Endothelial cell of umbilical vein (primary cell): ENCODE data around the gene RAB40C. TPM values are rescaled to one million over a fixed set of nuclear protein-coding genes. Genes with fewer than 3 reads are reported as not detected.
A peak's percentile ranks its signal among the peaks of the same experiment; 100 is the strongest.

Experiments
- BruUV-seq: library from RNA; stranded (reverse); fragments of 400-500 nt; replicated peaks from 2 replicates; lab custom pipeline; 2021; lab: Mats Ljungman, UMichigan
- CTCF ChIA-PET: fragments of 300-600, 350-600 bp; sonication (Branson Sonifier 250); formaldehyde crosslinking; loops from one replicate; lab custom pipeline; 2021; ENCODE audit warnings: antibody characterized with exemption, inconsistent platforms; lab: Charles Lee
- POLR2A ChIA-PET: fragments of 300-600, 350-600 bp; sonication (Branson Sonifier 250); formaldehyde crosslinking; loops from one replicate; lab custom pipeline; 2021; ENCODE audit warnings: antibody characterized with exemption, inconsistent platforms; lab: Charles Lee
- DNase-seq: peaks from one replicate; pipeline ENCODE4 v3.0.0-alpha.2; 2011; ENCODE audit warnings: low read depth, low spot score
- FAIRE-seq: peaks from 2 replicates; lab custom pipeline; 2011; peaks lifted over from hg19 to GRCh38; lab: Jason Lieb, UNC
- H2AFZ ChIP-seq: 2 replicates; pipeline ENCODE4 v1.6.0; 2012; ENCODE audit warnings: low read depth, low read length, control low read depth, inconsistent platforms
- H3K27ac ChIP-seq: 2 replicates; pipeline ENCODE4 v1.5.1; 2011; ENCODE audit warnings: low read depth, mild to moderate bottlenecking, control low read depth, low read length, moderate library complexity; ENCODE audit not compliant: insufficient read depth
- H3K27me3 ChIP-seq, 2 experiments: 2 replicates each; pipeline versions ENCODE4 v1.6.0 to v1.6.1; 2011; ENCODE audit warnings: low read length in 2 of 2, mixed read lengths in 1 of 2; ENCODE audit not compliant: control insufficient read depth in 2 of 2, insufficient read depth in 2 of 2
- H3K36me3 ChIP-seq, 2 experiments: 2 replicates in 1 of 2; 3 replicates in 1 of 2; pipeline ENCODE4 v1.5.1; 2011; ENCODE audit warnings: low read length in 2 of 2, mild to moderate bottlenecking in 1 of 2, moderate library complexity in 1 of 2; ENCODE audit not compliant: control insufficient read depth in 2 of 2, insufficient read depth in 2 of 2; ENCODE audit errors: extremely low read depth in 1 of 2
- H3K4me1 ChIP-seq: 3 replicates; pipeline ENCODE4 v1.5.1; 2011; ENCODE audit warnings: mild to moderate bottlenecking, low read length; ENCODE audit not compliant: control insufficient read depth, insufficient read depth; ENCODE audit errors: extremely low read depth
- H3K4me2 ChIP-seq: 2 replicates; pipeline ENCODE4 v1.6.1; 2011; ENCODE audit warnings: low read length, control low read depth, mixed read lengths; ENCODE audit not compliant: insufficient read depth
- H3K4me3 ChIP-seq, 3 experiments: fragments of 200-600 bp in 1 of 3; sonication (generic), shearing (Covaris generic) in 1 of 3; replicated peaks in 1 of 3; 2 replicates each; pipeline ENCODE4 v1.5.1; 2011 to 2016; ENCODE audit warnings: control low read depth in 3 of 3, low read length in 3 of 3, mild to moderate bottlenecking in 2 of 3, inconsistent platforms in 1 of 3, low read depth in 1 of 3, moderate library complexity in 1 of 3; ENCODE audit not compliant: insufficient read depth in 1 of 3
- H3K79me2 ChIP-seq: 2 replicates; pipeline ENCODE4 v1.6.0; 2012; ENCODE audit warnings: low read length, inconsistent platforms; ENCODE audit not compliant: control insufficient read depth, insufficient read depth
- H3K9ac ChIP-seq: replicated peaks from 2 replicates; pipeline ENCODE3; 2011; ENCODE audit warnings: low read length, control low read depth; ENCODE audit not compliant: insufficient read depth; ENCODE audit errors: extremely low read depth
- H3K9me1 ChIP-seq: replicated peaks from 3 replicates; pipeline ENCODE4 v1.6.0; 2011; ENCODE audit warnings: mild to moderate bottlenecking, low read length; ENCODE audit not compliant: control insufficient read depth, insufficient read depth; ENCODE audit errors: extremely low read depth
- H3K9me3 ChIP-seq: replicated peaks from 2 replicates; pipeline ENCODE4 v1.5.1; 2012; ENCODE audit warnings: low read length, inconsistent platforms; ENCODE audit not compliant: control insufficient read depth, insufficient read depth
- H4K20me1 ChIP-seq: replicated peaks from 2 replicates; pipeline ENCODE3; 2011; ENCODE audit warnings: mild to moderate bottlenecking, low read length; ENCODE audit not compliant: control insufficient read depth, insufficient read depth; ENCODE audit errors: extremely low read depth
- CTCF ChIP-seq, 2 donors: IDR thresholded peaks; 1 replicate in 1 of 2; 2 replicates in 1 of 2; pipeline ENCODE4 v1.5.1; 2011; ENCODE audit warnings: low read length in 2 of 2, mild to moderate bottlenecking in 2 of 2, moderate library complexity in 2 of 2, control low read depth in 1 of 2, inconsistent platforms in 1 of 2, low read depth in 1 of 2; ENCODE audit not compliant: insufficient read depth in 1 of 2; ENCODE audit errors: extremely low read depth in 1 of 2
- EZH2 ChIP-seq: IDR thresholded peaks from 2 replicates; pipeline ENCODE4 v1.6.1; 2012; ENCODE audit warnings: borderline replicate concordance, low read depth, mild to moderate bottlenecking, moderate library complexity, low read length, inconsistent platforms; ENCODE audit not compliant: severe bottlenecking
- FOS ChIP-seq: IDR thresholded peaks from 2 replicates; pipeline ENCODE4 v1.6.1; 2011; ENCODE audit warnings: mild to moderate bottlenecking, low read length, moderate library complexity, borderline replicate concordance; ENCODE audit not compliant: insufficient read depth
- GATA2 ChIP-seq: IDR thresholded peaks from 2 replicates; pipeline ENCODE4 v1.7.0; 2011; ENCODE audit warnings: low read depth, mild to moderate bottlenecking, moderate library complexity, mixed read lengths, low read length; ENCODE audit not compliant: insufficient read length, insufficient read depth
- JUN ChIP-seq: IDR thresholded peaks from 2 replicates; pipeline ENCODE4 v1.6.1; 2011; ENCODE audit warnings: borderline replicate concordance, low read depth; ENCODE audit not compliant: insufficient read length, insufficient read depth
- MAX ChIP-seq: IDR thresholded peaks from 2 replicates; pipeline ENCODE4 v1.6.1; 2011; ENCODE audit not compliant: insufficient read depth, insufficient read length
- MYC ChIP-seq: IDR thresholded peaks from one replicate; pipeline ENCODE4 v1.6.1; 2011; ENCODE audit warnings: mild to moderate bottlenecking, low read depth, low read length
- POLR2A ChIP-seq: IDR thresholded peaks from 2 replicates; pipeline ENCODE4 v1.6.1; 2012; ENCODE audit warnings: low read depth, mild to moderate bottlenecking, control low read depth, low read length
- POLR2AphosphoS5 ChIP-seq: IDR thresholded peaks from 2 replicates; pipeline ENCODE4 v1.6.1; 2012; ENCODE audit warnings: low read depth, mild to moderate bottlenecking, control low read depth, low read length, moderate library complexity; ENCODE audit not compliant: insufficient read depth
- dilution Hi-C: fragments of 300-500 bp; cut with MboI; formaldehyde crosslinking; loops from one replicate; pipeline ENCODE4 v1.15.0; 2019; ENCODE audit warnings: low sequenced_read_pairs; ENCODE audit not compliant: extremely low pct_ligation_motif_present
- intact Hi-C: fragments of 100-400 bp; cut with micrococcal nuclease; formaldehyde crosslinking; loops from one replicate; pipeline ENCODE4 v1.10.0; 2022
- polyA plus RNA-seq, 4 experiments: library from polyadenylated mRNA; depleted of rRNA in 3 of 4; stranded (reverse) in 3 of 4; unstranded in 1 of 4; fragments of >200 nt; gene quantifications; 2 replicates each; pipeline versions ENCODE4 v1.2.1 to v1.2.3, GENCODE V29; 2011 to 2012; ENCODE audit warnings: missing spikeins in 1 of 4
- total RNA-seq: library from RNA; stranded (reverse); gene quantifications from 2 replicates; pipeline ENCODE4 v1.2.3, GENCODE V29; 2021

The RAB40C gene
- total and polyA plus RNA-seq, 2 donors (not counting 3 experiments of a cell fraction or from before 2014, with no cell fraction given), result 12.4 to 18.8 TPM

- no peaks in the 10 kb centered on the region for H3K27me3 ChIP-seq
- POLR2A ChIA-PET, result interaction anchor here (1.2 to 1.6 kb wide), 2 partner anchors 10 to 12 kb away, joined by 4 read pairs; partner anchors contain the start of gene WDR90
- H3K27ac ChIP-seq, result no peak overlapping the region
- H3K4me3 ChIP-seq, result peak overlapping the region in 1 of 3 experiments; percentile 82
- intact Hi-C loops (loop anchor here (1.0 kb wide), 2 partner anchors 11 to 23 kb away; no protein-coding TSS in a partner anchor), dilution Hi-C loops (no loop called here)
- no TSS peak for BruUV-seq
- peaks cover 9% of the 10 kb centered on the region for H3K4me1 ChIP-seq
- no peaks in the 10 kb centered on the region for H3K9me3 ChIP-seq
- no peak overlapping the region for H3K4me2 ChIP-seq
- DNase-seq (no peak), FAIRE-seq (no peak)
- no peaks in the 10 kb centered on the region for H3K9me1 ChIP-seq
- no peaks in the 10 kb centered on the region for H4K20me1 ChIP-seq
- peak overlapping the region; percentile 66 for H3K9ac ChIP-seq
- H3K79me2 ChIP-seq, result peaks cover 8% of the 10 kb centered on the region
- no peaks in the 10 kb centered on the region for H3K36me3 ChIP-seq
- CTCF ChIA-PET, result interaction anchor here (1.2 to 1.7 kb wide), 5 partner anchors 11 to 56 kb away, joined by 3 to 8 read pairs (median 8); partner anchors contain the start of genes RAB40C and RHBDL1
- TF ChIP-seq CTCF (IDR thresholded peaks at IDR 0.05; ENCODE audit: extremely low read depth in 1 of 2, insufficient read depth in 1 of 2, low read depth in 1 of 2, low read length in 2 of 2) (no peak), POLR2AphosphoS5 (no peak), EZH2 (no peak), POLR2A (no peak), MAX (no peak), JUN (no peak), GATA2 (no peak), MYC (no peak), FOS (no peak)
- H2AFZ ChIP-seq, result peak overlapping the region; percentile 84
Measured at GRCh38 chr16:637081-638018, 47.5 kb downstream of the RAB40C start.
